Progenitor cell of endocrine pancreas (in vitro differentiated cells): ENCODE results near the gene ADAT3. TPM values are rescaled to one million over a fixed set of nuclear protein-coding genes. Genes with fewer than 3 reads are reported as not detected.

Experiments used
- DNase-seq: peaks from one replicate; pipeline ENCODE4 v3.0.0; 2021; ENCODE audit warnings: low spot score; ENCODE audit not compliant: unreplicated experiment
- H3K27ac Mint-ChIP-seq: 2 replicates; pipeline ENCODE4 v1.8.0; 2021; ENCODE audit warnings: mild to moderate bottlenecking, moderate library complexity, mixed read lengths
- H3K27me3 Mint-ChIP-seq: 2 replicates; pipeline ENCODE4 v1.8.0; 2021; ENCODE audit warnings: mixed read lengths
- H3K36me3 Mint-ChIP-seq: 2 replicates; pipeline ENCODE4 v1.8.0; 2022; ENCODE audit warnings: mixed read lengths; ENCODE audit not compliant: insufficient read depth
- H3K4me1 Mint-ChIP-seq: 2 replicates; pipeline ENCODE4 v1.8.0; 2021; ENCODE audit warnings: low read depth, mixed read lengths
- H3K4me3 Mint-ChIP-seq: 2 replicates; pipeline ENCODE4 v1.8.0; 2021; ENCODE audit warnings: low read depth, mild to moderate bottlenecking, moderate library complexity, mixed read lengths
- H3K9me3 Mint-ChIP-seq: 2 replicates; pipeline ENCODE4 v1.8.0; 2021; ENCODE audit warnings: low read depth, mixed read lengths
- total RNA-seq: library from RNA; stranded (reverse); gene quantifications from 2 replicates; pipeline ENCODE4 v1.2.1, GENCODE V29; 2021
- TF ChIP-seq, protein P1 (sequence below): fragments of 200-600 bp; sonication (generic); IDR thresholded peaks from one replicate; pipeline ENCODE4 v1.5.0; 2021; ENCODE audit warnings: antibody characterized with exemption, mild to moderate bottlenecking; ENCODE audit not compliant: unreplicated experiment

ADAT3 gene
- total RNA-seq, 1 donor from 2014 or later, result 14.1 TPM

DNA sequence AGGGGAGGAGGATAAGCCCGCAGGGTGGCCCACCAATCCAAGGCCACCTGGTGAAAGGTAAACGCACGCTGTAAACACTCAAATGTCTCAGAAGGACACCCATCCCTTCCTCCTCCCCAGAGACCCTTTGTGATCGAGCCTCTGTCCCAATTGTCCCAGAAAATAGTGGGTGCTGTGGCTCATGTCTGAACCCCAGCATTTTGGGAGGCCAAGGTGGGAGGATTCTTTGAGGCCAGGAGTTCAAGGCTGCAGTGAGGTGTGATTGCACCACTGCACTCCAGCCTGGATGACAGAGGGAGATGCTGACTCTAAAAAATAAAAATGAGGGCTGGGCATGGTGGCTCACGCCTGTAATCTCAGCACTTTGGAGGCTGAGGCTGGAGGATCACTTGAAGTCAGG is 16.8 kb upstream of the ADAT3 start:
- no peak for DNase-seq
- H3K9me3 Mint-ChIP-seq, result no peaks in the 10 kb centered on the region
- no peak overlapping the region for H3K4me3 Mint-ChIP-seq
- H3K27me3 Mint-ChIP-seq, result no peaks in the 10 kb centered on the region
- H3K4me1 Mint-ChIP-seq, result peaks cover 16% of the 10 kb centered on the region
- H3K27ac Mint-ChIP-seq, result no peak overlapping the region
- H3K36me3 Mint-ChIP-seq, result no peaks in the 10 kb centered on the region
- TF ChIP-seq, protein P1, sequence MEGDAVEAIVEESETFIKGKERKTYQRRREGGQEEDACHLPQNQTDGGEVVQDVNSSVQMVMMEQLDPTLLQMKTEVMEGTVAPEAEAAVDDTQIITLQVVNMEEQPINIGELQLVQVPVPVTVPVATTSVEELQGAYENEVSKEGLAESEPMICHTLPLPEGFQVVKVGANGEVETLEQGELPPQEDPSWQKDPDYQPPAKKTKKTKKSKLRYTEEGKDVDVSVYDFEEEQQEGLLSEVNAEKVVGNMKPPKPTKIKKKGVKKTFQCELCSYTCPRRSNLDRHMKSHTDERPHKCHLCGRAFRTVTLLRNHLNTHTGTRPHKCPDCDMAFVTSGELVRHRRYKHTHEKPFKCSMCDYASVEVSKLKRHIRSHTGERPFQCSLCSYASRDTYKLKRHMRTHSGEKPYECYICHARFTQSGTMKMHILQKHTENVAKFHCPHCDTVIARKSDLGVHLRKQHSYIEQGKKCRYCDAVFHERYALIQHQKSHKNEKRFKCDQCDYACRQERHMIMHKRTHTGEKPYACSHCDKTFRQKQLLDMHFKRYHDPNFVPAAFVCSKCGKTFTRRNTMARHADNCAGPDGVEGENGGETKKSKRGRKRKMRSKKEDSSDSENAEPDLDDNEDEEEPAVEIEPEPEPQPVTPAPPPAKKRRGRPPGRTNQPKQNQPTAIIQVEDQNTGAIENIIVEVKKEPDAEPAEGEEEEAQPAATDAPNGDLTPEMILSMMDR, result no peak

DNA sequence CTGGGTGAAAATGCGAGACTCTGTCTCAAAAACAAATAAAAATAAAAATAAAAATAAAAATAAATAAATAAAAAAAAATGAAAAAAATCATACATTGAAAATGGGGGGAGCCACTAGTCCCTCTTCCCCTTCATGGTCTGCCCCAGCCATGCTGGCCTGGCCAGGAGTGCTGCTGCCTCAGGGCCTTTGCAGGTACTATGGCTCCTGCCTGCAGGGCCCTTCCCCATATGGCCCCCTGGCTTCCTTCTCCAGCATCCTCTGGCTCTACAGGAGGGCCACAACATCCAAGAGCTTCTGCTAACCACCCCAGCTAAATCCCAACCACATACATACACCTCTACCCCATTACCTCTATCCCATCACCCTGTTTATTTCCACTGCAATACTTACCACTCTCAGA is 15.3 kb upstream of the ADAT3 start:
- no peaks in the 10 kb centered on the region for H3K9me3 Mint-ChIP-seq
- no peaks in the 10 kb centered on the region for H3K36me3 Mint-ChIP-seq
- no peak for DNase-seq
- H3K4me1 Mint-ChIP-seq, result peaks cover 4% of the 10 kb centered on the region
- H3K4me3 Mint-ChIP-seq, result no peak overlapping the region
- TF ChIP-seq, protein P1, result no peak
- no peak overlapping the region for H3K27ac Mint-ChIP-seq
- H3K27me3 Mint-ChIP-seq, result no peaks in the 10 kb centered on the region

DNA sequence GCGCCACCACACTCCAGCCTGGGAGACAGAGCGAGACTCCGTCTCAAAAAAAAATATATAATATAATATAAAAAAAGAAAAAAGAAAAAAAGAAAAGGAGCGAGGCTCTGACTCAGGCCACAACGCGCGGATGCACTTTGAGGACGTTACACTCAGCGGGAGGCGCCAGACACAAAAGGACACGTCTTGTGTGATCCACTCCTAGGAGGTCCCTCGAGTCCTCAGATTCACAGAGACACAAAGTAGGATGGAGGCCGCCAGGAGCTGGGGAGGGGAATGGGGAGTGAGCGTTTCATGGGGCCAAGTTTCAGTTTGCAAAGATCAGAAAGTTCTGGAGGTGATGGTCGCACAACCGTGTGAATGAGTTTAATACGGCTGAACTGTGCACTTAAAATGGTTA is 11.4 kb upstream of the ADAT3 start:
- Mint-ChIP-seq H3K27ac (peak overlapping the region; percentile 92), H3K4me1 (peaks cover 4% of the 10 kb centered on the region), H3K9me3 (no peaks in the 10 kb centered on the region), H3K36me3 (no peaks in the 10 kb centered on the region), H3K27me3 (no peaks in the 10 kb centered on the region), H3K4me3 (no peak overlapping the region)
- no peak for DNase-seq
- TF ChIP-seq, protein P1, result no peak

DNA sequence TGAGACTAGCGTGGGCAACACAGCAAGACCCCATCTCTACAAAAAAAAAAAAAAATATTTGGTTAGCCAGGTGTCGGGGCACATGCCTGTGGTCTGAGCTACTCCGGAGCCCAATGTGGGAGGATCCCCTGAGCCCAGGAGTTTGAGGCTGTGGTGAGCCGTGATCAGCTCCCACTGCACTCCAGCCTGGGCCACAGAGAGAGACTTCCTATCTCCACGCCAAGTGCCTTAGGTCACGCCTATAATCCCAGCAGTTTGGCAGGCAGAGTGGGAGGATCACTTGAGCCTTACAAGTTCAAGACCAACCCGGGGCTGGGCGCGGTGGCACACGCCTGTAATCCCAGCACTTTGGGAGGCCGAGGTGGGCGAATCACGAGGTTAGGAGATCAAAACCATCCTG is 8.7 kb upstream of the ADAT3 start:
- Mint-ChIP-seq H3K27ac (no peak overlapping the region), H3K9me3 (no peaks in the 10 kb centered on the region), H3K4me1 (peaks cover 4% of the 10 kb centered on the region), H3K4me3 (no peak overlapping the region), H3K27me3 (no peaks in the 10 kb centered on the region), H3K36me3 (no peaks in the 10 kb centered on the region)
- no peak for DNase-seq
- TF ChIP-seq, protein P1, result no peak

DNA sequence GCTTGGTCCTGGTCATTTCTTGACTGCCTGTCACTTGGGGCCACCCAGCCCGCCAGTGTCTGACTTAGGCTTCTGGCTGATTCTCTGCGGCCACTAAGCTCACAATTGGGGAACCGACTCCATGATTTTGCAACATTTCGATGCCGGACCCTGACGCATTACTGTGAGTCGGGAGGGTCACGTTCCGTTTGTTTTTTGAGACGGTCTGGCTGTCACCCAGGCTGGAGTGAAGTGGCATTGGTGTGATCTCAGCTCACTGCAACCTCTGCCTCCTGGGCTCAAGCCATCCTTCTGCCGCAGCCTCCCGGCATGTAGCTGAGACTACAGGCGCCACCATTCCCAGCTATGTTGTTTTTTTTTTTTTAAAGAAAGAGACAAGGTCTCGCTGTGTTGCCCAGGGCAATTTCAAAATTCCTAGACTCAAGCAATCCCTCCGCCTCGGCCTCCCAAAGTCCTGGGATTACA is 3.2 kb upstream of the ADAT3 start:
- no peak overlapping the region for H3K27ac Mint-ChIP-seq

More for the DNA sequence above, 3.2 kb upstream of the ADAT3 start:
- Mint-ChIP-seq H3K9me3 (no peaks in the 10 kb centered on the region), H3K4me1 (peaks cover 14% of the 10 kb centered on the region), H3K4me3 (no peak overlapping the region), H3K27me3 (no peaks in the 10 kb centered on the region), H3K36me3 (no peaks in the 10 kb centered on the region)
- no peak for DNase-seq
- TF ChIP-seq, protein P1, result no peak
